Ishikawa (cell line): ENCODE measurements around the gene KCNJ9.

Source experiments
- CEBPB ChIP-seq: IDR thresholded peaks from 2 replicates; pipeline ENCODE4 v1.6.1; 2012
- CREB1 ChIP-seq: IDR thresholded peaks from 2 replicates; pipeline ENCODE4 v1.6.1; 2012; ENCODE audit warnings: low read depth
- EGR1 ChIP-seq: IDR thresholded peaks from 2 replicates; pipeline ENCODE4 v1.6.1; 2012
- EP300 ChIP-seq: IDR thresholded peaks from 2 replicates; pipeline ENCODE4 v1.6.1; 2012; ENCODE audit warnings: borderline replicate concordance
- FOXM1 ChIP-seq: IDR thresholded peaks from 2 replicates; pipeline ENCODE4 v1.6.1; 2012; ENCODE audit warnings: low read depth, borderline replicate concordance
- MAX ChIP-seq: IDR thresholded peaks from 2 replicates; pipeline ENCODE4 v1.6.1; 2012
- NFIC ChIP-seq: IDR thresholded peaks from 2 replicates; pipeline ENCODE4 v1.6.1; 2012
- RAD21 ChIP-seq: IDR thresholded peaks from 2 replicates; pipeline ENCODE4 v1.6.1; 2012; ENCODE audit warnings: low read depth
- REST ChIP-seq: IDR thresholded peaks from 2 replicates; pipeline ENCODE4 v1.6.1; 2012; ENCODE audit warnings: low read depth, mild to moderate bottlenecking
- TAF1 ChIP-seq: IDR thresholded peaks from 2 replicates; pipeline ENCODE4 v1.6.1; 2012; ENCODE audit warnings: low read depth, mild to moderate bottlenecking
- TCF12 ChIP-seq: IDR thresholded peaks from 2 replicates; pipeline ENCODE4 v1.6.1; 2012; ENCODE audit warnings: low read depth
- TEAD4 ChIP-seq: IDR thresholded peaks from 2 replicates; pipeline ENCODE4 v1.6.1; 2012
- YY1 ChIP-seq: IDR thresholded peaks from 2 replicates; pipeline ENCODE4 v1.6.1; 2012; ENCODE audit warnings: low read depth
- ZBTB7A ChIP-seq: IDR thresholded peaks from 2 replicates; pipeline ENCODE4 v1.6.1; 2012; ENCODE audit warnings: low read depth
- TF ChIP-seq, protein P1 (sequence below): IDR thresholded peaks from 2 replicates; pipeline ENCODE4 v1.6.1; 2012

Gene KCNJ9

DNA sequence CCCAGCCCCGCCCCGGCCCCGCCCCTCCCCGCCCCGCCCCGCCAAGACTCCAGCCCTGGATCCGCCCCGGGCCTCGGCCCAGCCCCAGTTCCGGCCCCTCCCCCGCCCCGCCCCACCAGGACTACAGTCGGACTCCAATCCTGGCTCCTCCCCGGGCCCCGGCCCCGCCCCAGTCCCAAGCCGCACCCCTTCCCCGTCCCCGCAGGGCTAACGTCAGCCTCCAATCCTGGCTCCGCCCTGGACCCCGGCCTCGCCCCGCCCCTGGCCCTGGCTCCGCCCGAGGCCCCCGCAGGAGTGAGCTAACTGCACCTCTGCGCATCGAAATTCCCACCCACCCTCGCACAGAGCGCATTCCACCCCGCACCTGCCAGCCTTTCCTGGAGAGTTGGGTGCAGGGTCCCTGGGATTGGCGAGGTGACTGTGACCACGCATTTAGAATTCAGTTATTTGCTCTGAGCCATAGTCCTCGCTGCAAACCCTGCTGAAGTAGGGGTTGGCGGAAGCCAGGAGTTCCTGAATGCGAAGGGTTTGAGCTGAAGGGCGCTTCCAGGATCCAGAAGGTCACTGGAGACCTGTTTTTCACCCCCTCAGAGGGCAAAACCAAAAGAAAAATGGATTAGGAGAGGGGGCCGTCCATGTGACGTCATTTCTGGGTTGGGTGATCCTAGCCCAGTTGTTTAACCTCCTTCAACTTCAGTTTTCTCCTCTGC is 17.7 kb downstream of the KCNJ9 start:
- no peak for TF ChIP-seq EGR1
- TF ChIP-seq TEAD4 = no peak
- no peak for TF ChIP-seq FOXM1
- no peak for TF ChIP-seq CREB1
- no peak for TF ChIP-seq EP300
- TF ChIP-seq NFIC = no peak
- TF ChIP-seq, protein P1, sequence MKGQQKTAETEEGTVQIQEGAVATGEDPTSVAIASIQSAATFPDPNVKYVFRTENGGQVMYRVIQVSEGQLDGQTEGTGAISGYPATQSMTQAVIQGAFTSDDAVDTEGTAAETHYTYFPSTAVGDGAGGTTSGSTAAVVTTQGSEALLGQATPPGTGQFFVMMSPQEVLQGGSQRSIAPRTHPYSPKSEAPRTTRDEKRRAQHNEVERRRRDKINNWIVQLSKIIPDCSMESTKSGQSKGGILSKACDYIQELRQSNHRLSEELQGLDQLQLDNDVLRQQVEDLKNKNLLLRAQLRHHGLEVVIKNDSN = no peak
- no peak for TF ChIP-seq RAD21
- no peak for TF ChIP-seq TCF12
- no peak for TF ChIP-seq REST
- no peak for TF ChIP-seq YY1
- no peak for TF ChIP-seq CEBPB
- no peak for TF ChIP-seq TAF1
- no peak for TF ChIP-seq ZBTB7A
- no peak for TF ChIP-seq MAX

DNA sequence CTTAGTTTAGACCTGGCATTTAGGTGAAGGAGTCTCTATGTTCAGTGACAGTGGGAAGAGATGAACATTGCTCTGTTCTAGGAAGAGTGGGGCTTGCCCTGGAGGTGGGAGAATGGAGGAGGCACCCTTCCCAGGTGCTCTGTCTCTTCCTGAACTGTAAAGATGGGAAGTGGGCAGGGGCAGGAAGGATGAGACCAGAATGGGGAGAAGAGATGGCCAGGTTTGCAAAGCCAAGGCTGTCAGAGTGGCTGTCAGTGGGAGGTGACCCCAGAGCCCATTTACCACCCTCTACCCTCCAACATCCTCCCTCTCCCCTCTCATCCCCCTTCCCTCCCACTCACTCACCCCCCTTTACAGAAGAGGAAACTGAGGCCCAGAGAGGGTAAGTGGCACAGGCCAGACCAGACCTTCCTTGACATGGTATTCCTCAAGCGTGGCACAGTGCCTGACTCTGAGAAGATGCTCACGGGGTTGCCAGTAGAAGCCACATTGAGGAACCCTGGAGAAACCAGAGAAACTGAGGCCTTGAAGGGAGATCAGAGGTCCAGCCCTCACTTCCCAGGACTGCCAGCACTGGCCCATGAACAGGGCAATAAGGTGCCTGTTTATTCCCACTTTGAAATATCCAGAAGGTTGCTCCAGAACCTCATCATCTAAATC is 18.5 kb downstream of the KCNJ9 start:
- TF ChIP-seq EGR1 = no peak
- TF ChIP-seq REST = no peak
- TF ChIP-seq, protein P1 = no peak
- TF ChIP-seq TCF12 = no peak
- TF ChIP-seq NFIC = no peak
- TF ChIP-seq ZBTB7A = no peak
- no peak for TF ChIP-seq EP300
- no peak for TF ChIP-seq FOXM1
- TF ChIP-seq YY1 = no peak
- TF ChIP-seq CEBPB = no peak
- no peak for TF ChIP-seq TAF1
- TF ChIP-seq CREB1 = no peak
- no peak for TF ChIP-seq MAX
- TF ChIP-seq TEAD4 = no peak
- TF ChIP-seq RAD21 = no peak

GRCh38 chr1:160101037-160101716 is 19.8 kb downstream of the KCNJ9 start:
- TF ChIP-seq CEBPB (peak; percentile 51; the same call in 1 of the 2 replicates), RAD21 (peak; percentile 98), MAX (peak; percentile 73), EGR1 (no peak), ZBTB7A (0 out of 2 replicates have a peak, but pooled peaks have one; percentile 44)

- no peak for TF ChIP-seq CREB1
- TF ChIP-seq RAD21 = no peak
- no peak for TF ChIP-seq REST
- TF ChIP-seq ZBTB7A = no peak
- TF ChIP-seq MAX = no peak
- TF ChIP-seq, protein P1 = no peak
- TF ChIP-seq TAF1 = no peak
- no peak for TF ChIP-seq EGR1
- TF ChIP-seq TEAD4 = no peak
- TF ChIP-seq YY1 = no peak
- TF ChIP-seq TCF12 = no peak
- no peak for TF ChIP-seq NFIC
- no peak for TF ChIP-seq CEBPB
- TF ChIP-seq EP300 = no peak
These were observed 20.6 kb downstream of the KCNJ9 start for GRCh38 chr1:160101717-160102522.
